Measurements from ENCODE around the gene MAP2K5.

- no peak for TF ChIP-seq CTCF (IDR thresholded peaks at IDR 0.05)
- no peak for TF ChIP-seq POLR2A (IDR thresholded peaks at IDR 0.05)
Observed at GRCh38 chr15:67715170-67715569, 172.7 kb downstream of the MAP2K5 start.
